DND-41 (cell line): ENCODE results near the gene FKBP9.
A peak's percentile ranks its signal among the peaks of the same experiment; 100 is the strongest.

ENCODE experiments used
- ATAC-seq: fragments of 200-7000 bp; cut with Tn5 transposase; 3 replicates; pipeline ENCODE4 v1.9.1; 2021; ENCODE audit warnings: low read depth; ENCODE audit not compliant: insufficient read depth
- DNase-seq: peaks from one replicate; pipeline ENCODE4 v3.0.0-alpha.2; 2020
- H2AFZ ChIP-seq: 2 replicates; pipeline ENCODE4 v1.6.0; 2012; ENCODE audit warnings: low read depth, low read length
- H3K27ac ChIP-seq: 2 replicates; pipeline ENCODE4 v1.5.1; 2012; ENCODE audit warnings: low read length, inconsistent platforms
- H3K27me3 ChIP-seq: fragments of 200-600 bp; sonication (generic); 2 replicates; pipeline ENCODE4 v1.6.0; 2012; ENCODE audit warnings: low read length, mild to moderate bottlenecking, inconsistent platforms; ENCODE audit not compliant: insufficient read depth, poor library complexity
- H3K36me3 ChIP-seq: 2 replicates; pipeline ENCODE4 v1.5.1; 2012; ENCODE audit warnings: low read length, inconsistent platforms; ENCODE audit not compliant: insufficient read depth
- H3K4me1 ChIP-seq: 2 replicates; pipeline ENCODE4 v1.5.1; 2012; ENCODE audit warnings: mild to moderate bottlenecking, low read length; ENCODE audit not compliant: insufficient read depth
- H3K4me2 ChIP-seq: 2 replicates; pipeline ENCODE4 v1.6.0; 2012; ENCODE audit warnings: mild to moderate bottlenecking, moderate library complexity, low read length, inconsistent platforms; ENCODE audit not compliant: insufficient read depth
- H3K4me3 ChIP-seq, 2 experiments: fragments of 200-600 bp in 1 of 2; shearing (Covaris generic) in 1 of 2; 2 replicates each; pipeline ENCODE4 v1.5.1; 2012 to 2016; ENCODE audit warnings: inconsistent platforms in 2 of 2, low read length in 2 of 2, mild to moderate bottlenecking in 2 of 2, low read depth in 1 of 2, moderate library complexity in 1 of 2
- H3K79me2 ChIP-seq: 2 replicates; pipeline ENCODE4 v1.6.0; 2012; ENCODE audit warnings: low read length, inconsistent platforms; ENCODE audit not compliant: insufficient read depth
- H3K9ac ChIP-seq: 2 replicates; pipeline ENCODE4 v1.6.0; 2012; ENCODE audit warnings: low read depth, mild to moderate bottlenecking, inconsistent platforms, low read length, moderate library complexity
- H3K9me3 ChIP-seq: 2 replicates; pipeline ENCODE4 v1.5.1; 2012; ENCODE audit warnings: low read length, moderate library complexity, mild to moderate bottlenecking, inconsistent platforms; ENCODE audit not compliant: insufficient read depth, severe bottlenecking
- H4K20me1 ChIP-seq: 2 replicates; pipeline ENCODE4 v1.6.0; 2012; ENCODE audit warnings: low read length; ENCODE audit not compliant: insufficient read depth
- CTCF ChIP-seq: IDR thresholded peaks from 2 replicates; pipeline ENCODE4 v1.5.1; 2012; ENCODE audit warnings: borderline replicate concordance, low read length, moderate library complexity, mild to moderate bottlenecking; ENCODE audit not compliant: poor library complexity, severe bottlenecking; ENCODE audit errors: extremely low read depth
- EZH2 ChIP-seq: IDR thresholded peaks from 3 replicates; pipeline ENCODE4 v1.6.1; 2012; ENCODE audit warnings: borderline replicate concordance, low read depth, mild to moderate bottlenecking, moderate library complexity, low read length, inconsistent platforms; ENCODE audit not compliant: severe bottlenecking

Gene FKBP9

GRCh38 chr7:33040803-33041516 is 83.7 kb downstream of the FKBP9 start:
- H3K4me1 ChIP-seq: peaks cover 28% of the 10 kb centered on the region
- no peaks in the 10 kb centered on the region for H3K27me3 ChIP-seq
- H4K20me1 ChIP-seq: peaks cover 54% of the 10 kb centered on the region
- no peaks in the 10 kb centered on the region for H3K9me3 ChIP-seq
- TF ChIP-seq EZH2 (no peak), CTCF (no peak)
- peak overlapping the region; percentile 68; the same call in 1 of the 2 replicates for H3K4me2 ChIP-seq
- H2AFZ ChIP-seq: no peak overlapping the region
- H3K27ac ChIP-seq: peak overlapping the region; percentile 2; the same call in 1 of the 2 replicates
- ATAC-seq (peak; percentile 52), DNase-seq (no peak)
- no peaks in the 10 kb centered on the region; the same call in 1 of the 2 replicates for H3K36me3 ChIP-seq
- peak overlapping the region; percentile 32; the same call in 1 of the 2 replicates for H3K9ac ChIP-seq
- H3K4me3 ChIP-seq: no peak overlapping the region; a peak in 1 of 4 replicates
- peaks cover 100% of the 10 kb centered on the region for H3K79me2 ChIP-seq

- ATAC-seq: no peak
- H3K4me3 ChIP-seq: no peak overlapping the region
- peaks cover 57% of the 10 kb centered on the region for H4K20me1 ChIP-seq
- H3K9me3 ChIP-seq: no peaks in the 10 kb centered on the region
- no peak for TF ChIP-seq CTCF
- TF ChIP-seq EZH2: no peak
- H3K4me2 ChIP-seq: no peak overlapping the region
- H2AFZ ChIP-seq: no peak overlapping the region
- H3K4me1 ChIP-seq: peaks cover 28% of the 10 kb centered on the region
- DNase-seq: no peak
- no peak overlapping the region for H3K9ac ChIP-seq
- H3K27me3 ChIP-seq: no peaks in the 10 kb centered on the region
- no peak overlapping the region for H3K27ac ChIP-seq
- peaks cover 100% of the 10 kb centered on the region for H3K79me2 ChIP-seq
- no peaks in the 10 kb centered on the region; the same call in 1 of the 2 replicates for H3K36me3 ChIP-seq
These were observed 84.6 kb downstream of the FKBP9 start for GRCh38 chr7:33041631-33042428.

- H3K9ac ChIP-seq: no peak overlapping the region
- no peak overlapping the region for H2AFZ ChIP-seq
- H3K27ac ChIP-seq: no peak overlapping the region
- no peak overlapping the region for H3K4me3 ChIP-seq
- peaks cover 67% of the 10 kb centered on the region for H4K20me1 ChIP-seq
- peaks cover 25% of the 10 kb centered on the region for H3K4me1 ChIP-seq
- H3K36me3 ChIP-seq: no peaks in the 10 kb centered on the region; the same call in 1 of the 2 replicates
- peaks cover 100% of the 10 kb centered on the region for H3K79me2 ChIP-seq
- H3K27me3 ChIP-seq: no peaks in the 10 kb centered on the region
- ATAC-seq (no peak), DNase-seq (no peak)
- no peaks in the 10 kb centered on the region for H3K9me3 ChIP-seq
- no peak overlapping the region for H3K4me2 ChIP-seq
- TF ChIP-seq EZH2 (no peak), CTCF (no peak)
These were observed 86.5 kb downstream of the FKBP9 start for GRCh38 chr7:33043501-33044400.
